H1 (cell line): ENCODE data around the gene MBOAT2. TPM values are rescaled to one million over a fixed set of nuclear protein-coding genes. Genes with fewer than 3 reads are reported as not detected.

Experiments used
- polyA plus RNA-seq, 7 experiments: library from polyadenylated mRNA; depleted of rRNA in 3 of 7; stranded (reverse) in 5 of 7; unstranded in 2 of 7; fragments of >200 nt in 5 of 7; fragments of 200-250 nt in 2 of 7; gene quantifications; 1 replicate in 5 of 7; 2 replicates in 1 of 7; 4 replicates in 1 of 7; pipeline versions ENCODE4 v1.2.1 to v1.2.3, GENCODE V29; 2011 to 2013; ENCODE audit warnings: missing spikeins in 2 of 7, mixed read lengths in 2 of 7
- total RNA-seq: library from RNA; stranded (reverse); fragmentation: NEBNext Ultra II Directional; extraction: Animal tissue kit (Norgen Biotek cat#: 25700); gene quantifications from 2 replicates; pipeline ENCODE4 v1.2.1, GENCODE V29; 2021
- TF ChIP-seq, protein P1 (sequence below), 3 experiments: IDR thresholded peaks; 1 replicate in 2 of 3; 2 replicates in 1 of 3; pipeline versions ENCODE4 v1.5.1 to v1.6.1; 2011; ENCODE audit warnings: low read length in 3 of 3, mild to moderate bottlenecking in 3 of 3, inconsistent platforms in 2 of 3, low read depth in 1 of 3, moderate library complexity in 1 of 3; ENCODE audit not compliant: insufficient read depth in 1 of 3; ENCODE audit errors: control extremely low read depth in 1 of 3

The MBOAT2 gene
- total and polyA plus RNA-seq, 2 of the 8 experiments (the other 6 are each of a cell fraction or from before 2014, with no cell fraction given): 11.2 to 23.4 TPM

GRCh38 chr2:8888963-8889362, 114.5 kb downstream of the MBOAT2 start (continued):
- TF ChIP-seq, protein P1, sequence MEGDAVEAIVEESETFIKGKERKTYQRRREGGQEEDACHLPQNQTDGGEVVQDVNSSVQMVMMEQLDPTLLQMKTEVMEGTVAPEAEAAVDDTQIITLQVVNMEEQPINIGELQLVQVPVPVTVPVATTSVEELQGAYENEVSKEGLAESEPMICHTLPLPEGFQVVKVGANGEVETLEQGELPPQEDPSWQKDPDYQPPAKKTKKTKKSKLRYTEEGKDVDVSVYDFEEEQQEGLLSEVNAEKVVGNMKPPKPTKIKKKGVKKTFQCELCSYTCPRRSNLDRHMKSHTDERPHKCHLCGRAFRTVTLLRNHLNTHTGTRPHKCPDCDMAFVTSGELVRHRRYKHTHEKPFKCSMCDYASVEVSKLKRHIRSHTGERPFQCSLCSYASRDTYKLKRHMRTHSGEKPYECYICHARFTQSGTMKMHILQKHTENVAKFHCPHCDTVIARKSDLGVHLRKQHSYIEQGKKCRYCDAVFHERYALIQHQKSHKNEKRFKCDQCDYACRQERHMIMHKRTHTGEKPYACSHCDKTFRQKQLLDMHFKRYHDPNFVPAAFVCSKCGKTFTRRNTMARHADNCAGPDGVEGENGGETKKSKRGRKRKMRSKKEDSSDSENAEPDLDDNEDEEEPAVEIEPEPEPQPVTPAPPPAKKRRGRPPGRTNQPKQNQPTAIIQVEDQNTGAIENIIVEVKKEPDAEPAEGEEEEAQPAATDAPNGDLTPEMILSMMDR (IDR thresholded peaks at IDR 0.05; ENCODE audit: control extremely low read depth in 1 of 3, insufficient read depth in 1 of 3, low read depth in 1 of 3, low read length in 3 of 3): no peak
